GM21360 (cell line): Measurements from ENCODE around the gene KIAA0040.
A peak's percentile ranks its signal among the peaks of the same experiment; 100 is the strongest.

Experiments
- ATAC-seq: cut with Tn5 transposase; IDR thresholded peaks from one replicate; pipeline ENCODE4 v1.9.1; 2021; ENCODE audit warnings: mild to moderate bottlenecking, moderate library complexity; ENCODE audit not compliant: unreplicated experiment

Gene KIAA0040

GRCh38 chr1:175203570-175204068 lies 11.0 kb upstream of the KIAA0040 start:
- ATAC-seq = no peak

DNA sequence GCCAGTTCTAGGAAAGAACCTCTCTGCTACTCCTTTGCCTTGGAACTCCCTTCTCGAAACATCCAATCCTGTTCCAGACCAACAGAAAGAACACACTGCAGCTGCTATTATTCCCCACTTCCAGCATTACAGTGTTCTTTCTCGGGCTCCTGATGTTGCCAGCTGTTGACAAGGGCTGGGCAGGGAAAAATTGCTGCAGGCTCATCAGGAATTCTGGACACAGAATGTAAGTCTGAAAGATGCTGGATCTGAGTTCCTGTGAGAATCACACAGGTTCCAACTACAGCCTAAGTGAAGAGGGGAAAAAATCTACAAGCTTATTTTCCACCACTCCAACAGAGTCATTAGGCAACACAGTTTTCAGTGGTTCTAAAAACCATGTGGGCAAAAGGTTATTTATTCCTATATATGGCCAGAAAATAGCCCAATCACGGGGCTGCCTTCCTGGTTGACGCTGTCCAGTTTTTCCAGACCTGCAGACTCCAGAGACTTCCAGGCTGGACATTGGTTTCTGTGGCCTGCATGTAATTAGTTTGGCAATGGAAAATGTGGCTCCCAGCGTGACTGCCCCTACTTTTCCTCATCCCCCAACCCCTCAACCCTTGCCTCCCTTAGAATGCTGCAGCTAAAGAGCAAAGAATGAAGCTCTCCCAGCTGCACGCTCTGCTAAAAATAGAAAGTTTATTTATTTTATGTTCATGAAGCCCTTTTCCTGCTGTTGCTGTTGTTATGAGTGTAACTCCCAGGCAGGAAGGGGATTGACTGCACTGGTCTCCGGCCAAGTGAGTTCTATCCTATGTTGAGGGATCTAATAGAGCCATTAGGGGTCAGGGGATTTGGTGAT lies 8.3 kb upstream of the KIAA0040 start:
- no peak for ATAC-seq

DNA sequence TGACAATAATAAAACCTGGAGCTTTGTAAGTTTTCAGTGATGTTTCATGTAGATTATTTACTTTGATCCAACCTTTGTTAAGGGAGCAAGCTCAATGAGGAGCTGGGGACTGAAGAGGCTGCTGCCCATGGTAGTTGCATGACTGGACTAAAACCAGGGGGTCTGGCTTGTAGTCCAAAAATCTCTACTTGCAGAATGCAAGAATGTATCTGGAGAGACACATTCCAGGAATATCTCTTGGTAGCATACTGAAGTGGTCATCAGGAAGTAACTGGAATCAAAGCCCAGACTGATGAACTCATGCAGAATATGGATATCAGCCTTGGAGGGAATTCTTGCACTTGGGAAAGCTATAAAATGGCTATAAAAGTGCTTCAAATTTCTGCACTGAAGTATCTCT lies 5.8 kb upstream of the KIAA0040 start:
- no peak for ATAC-seq

GRCh38 chr1:175197531-175197930 lies 5.0 kb upstream of the KIAA0040 start:
- no peak for ATAC-seq

DNA sequence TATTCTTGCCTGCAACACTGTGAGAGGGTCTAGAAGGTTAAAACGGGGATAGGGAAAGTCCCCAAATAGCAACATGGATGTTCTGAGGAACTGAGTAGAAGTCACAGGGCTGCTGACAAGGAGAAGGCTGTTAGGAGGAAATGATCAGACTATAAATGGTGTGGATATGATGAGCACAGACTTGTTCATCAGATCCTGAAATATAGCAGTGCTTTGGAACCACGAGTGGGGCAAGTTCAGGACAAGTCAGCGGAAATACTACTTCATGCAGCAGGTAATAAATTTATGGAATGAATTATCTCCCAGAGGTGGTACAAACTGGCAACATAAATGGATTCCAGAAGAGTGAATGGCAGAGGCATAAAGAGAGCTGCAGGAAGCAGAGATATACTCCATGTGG lies 3.2 kb upstream of the KIAA0040 start:
- ATAC-seq = no peak

DNA sequence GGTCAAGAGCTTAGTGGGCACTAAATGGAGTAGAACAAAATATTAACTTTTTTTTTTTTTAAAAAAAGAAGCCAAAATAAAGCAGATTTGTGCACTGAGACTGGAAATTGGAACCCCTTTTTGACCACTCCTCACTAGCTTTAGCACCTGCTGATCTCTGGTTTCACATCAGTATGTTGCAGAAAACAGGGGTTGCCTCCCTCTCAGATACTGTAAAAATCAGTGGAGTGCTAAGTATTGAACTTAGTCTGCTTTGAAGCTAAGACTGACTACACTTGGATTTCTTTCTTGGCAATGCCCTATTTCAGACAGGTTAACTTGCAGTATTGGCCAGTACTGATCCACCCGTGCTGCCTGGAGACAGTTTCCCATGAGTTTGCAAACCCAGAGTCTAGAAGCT lies 2.7 kb upstream of the KIAA0040 start:
- ATAC-seq = peak; percentile 31

DNA sequence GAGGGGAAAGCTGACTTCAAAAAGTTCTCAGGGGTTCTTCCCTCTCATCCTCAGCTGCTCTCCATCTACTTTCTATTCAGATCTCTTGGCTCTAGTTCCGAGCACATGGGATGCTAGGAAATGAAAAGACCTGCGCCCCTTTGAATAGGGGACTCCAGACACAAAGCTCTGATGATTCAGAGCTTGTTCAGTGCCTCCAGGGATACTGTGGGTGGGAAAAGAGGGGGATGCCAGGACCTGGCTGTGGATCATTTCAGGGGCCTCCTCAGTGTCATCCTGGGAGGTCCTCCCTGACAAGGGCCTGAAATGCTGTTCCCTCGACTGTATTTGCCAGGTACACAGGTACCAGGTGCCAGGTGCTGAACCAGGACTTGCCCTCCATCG lies 943 bp upstream of the KIAA0040 start:
- no peak for ATAC-seq

GRCh38 chr1:175192111-175192629 lies 406 bp downstream of the KIAA0040 start:
- no peak for ATAC-seq

GRCh38 chr1:175191659-175192058 lies 917 bp downstream of the KIAA0040 start:
- no peak for ATAC-seq

DNA sequence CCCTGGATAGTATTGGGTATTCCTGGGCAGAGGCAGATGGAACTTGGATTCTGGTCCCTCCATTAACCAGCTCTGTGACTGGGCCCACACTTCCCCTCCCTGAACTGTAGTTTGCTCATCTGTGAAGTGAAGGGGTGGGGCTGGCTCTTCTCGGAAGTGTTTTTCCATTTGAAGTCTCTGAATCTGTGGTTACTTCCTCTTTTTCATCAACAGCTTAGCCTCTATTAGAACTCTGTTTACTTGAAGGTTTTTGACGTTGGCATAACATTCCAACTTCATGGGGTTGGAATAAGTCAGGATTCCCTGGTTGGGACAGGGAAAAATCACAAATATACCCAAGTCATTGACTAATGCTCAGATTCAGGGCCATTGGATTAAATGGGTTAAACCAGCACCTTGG lies 3.6 kb downstream of the KIAA0040 start:
- peak; percentile 62 for ATAC-seq

DNA sequence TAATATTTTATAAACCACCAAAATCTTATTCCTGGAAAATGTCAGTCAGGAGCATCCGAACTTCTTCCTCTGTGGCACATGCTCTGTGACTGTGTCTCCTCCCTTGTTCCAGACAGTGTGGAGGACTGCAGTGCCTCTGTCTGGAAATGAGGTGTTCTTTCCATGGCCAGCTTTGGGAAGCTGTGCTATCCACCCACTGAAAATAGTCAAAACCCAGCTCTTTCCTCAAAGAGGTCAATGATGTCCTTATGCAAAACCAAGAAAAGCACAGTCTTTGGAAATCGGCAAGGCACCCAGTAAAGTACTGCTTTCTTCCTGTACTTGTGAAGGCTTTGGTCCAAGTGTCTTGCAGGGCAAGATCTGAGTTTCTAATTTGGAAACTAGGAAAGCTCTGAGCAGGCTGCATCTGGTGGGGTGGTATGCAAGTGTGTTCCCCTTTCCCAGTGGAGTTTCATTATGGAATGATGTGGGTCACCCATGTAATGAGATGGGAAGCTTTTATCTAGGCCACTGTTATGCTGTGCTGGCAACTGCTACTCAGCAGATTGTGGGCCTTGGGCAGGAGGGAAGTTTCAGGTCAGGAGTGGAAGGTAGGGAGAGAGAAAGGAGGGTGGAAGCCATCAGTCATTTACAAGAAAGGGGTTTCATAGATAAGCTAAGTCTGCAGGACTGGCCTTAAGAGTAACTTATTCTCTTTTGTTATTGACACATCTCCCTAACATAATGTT lies 6.0 kb downstream of the KIAA0040 start:
- no peak for ATAC-seq

GRCh38 chr1:175185903-175186302 lies 6.7 kb downstream of the KIAA0040 start:
- no peak for ATAC-seq

DNA sequence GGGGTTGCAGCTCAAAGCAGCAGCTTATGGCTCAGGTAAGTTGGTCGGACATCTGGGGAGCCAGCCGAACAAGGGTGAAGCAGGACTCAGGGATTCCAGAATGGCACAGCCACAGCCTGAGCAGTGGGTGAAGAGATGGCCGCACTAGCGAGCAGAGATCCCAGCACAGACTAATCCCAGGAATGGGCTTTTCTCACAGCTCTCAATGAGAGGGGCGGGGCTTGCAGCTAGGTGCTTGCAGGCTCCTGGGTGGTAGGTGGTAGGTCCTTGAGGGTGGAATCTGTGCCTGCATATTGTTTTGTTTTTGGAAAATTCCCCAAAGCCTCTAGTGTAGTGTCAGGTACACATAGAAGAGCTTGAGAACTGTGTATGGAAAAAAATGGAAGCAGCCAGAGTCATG lies 9.0 kb downstream of the KIAA0040 start:
- no peak for ATAC-seq

DNA sequence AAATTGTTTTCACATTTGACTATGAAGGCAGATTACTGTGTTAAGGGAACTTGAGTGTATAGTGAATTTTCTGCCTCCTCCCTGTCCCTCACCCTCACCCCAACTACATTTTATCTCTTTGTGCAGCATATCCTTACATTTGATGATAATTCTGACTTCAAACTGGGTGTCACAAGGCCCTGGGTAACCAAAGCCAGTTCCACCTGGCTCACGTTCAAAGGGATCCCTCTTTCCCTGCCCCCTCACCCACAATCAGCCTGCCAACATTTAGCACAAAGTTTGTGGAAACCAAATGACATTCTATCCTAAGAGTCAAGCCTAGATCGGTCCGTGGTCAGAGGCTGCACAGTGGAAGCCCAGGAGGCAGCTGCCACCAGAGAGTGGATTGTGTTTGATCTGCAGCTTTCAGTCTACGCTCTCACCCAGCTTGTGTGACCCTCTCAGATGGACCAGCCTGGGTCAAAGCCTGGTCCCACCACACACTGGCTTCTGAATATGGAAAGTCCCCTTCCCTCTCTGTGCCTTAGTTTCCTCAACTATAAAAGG lies 10.3 kb downstream of the KIAA0040 start:
- no peak for ATAC-seq

DNA sequence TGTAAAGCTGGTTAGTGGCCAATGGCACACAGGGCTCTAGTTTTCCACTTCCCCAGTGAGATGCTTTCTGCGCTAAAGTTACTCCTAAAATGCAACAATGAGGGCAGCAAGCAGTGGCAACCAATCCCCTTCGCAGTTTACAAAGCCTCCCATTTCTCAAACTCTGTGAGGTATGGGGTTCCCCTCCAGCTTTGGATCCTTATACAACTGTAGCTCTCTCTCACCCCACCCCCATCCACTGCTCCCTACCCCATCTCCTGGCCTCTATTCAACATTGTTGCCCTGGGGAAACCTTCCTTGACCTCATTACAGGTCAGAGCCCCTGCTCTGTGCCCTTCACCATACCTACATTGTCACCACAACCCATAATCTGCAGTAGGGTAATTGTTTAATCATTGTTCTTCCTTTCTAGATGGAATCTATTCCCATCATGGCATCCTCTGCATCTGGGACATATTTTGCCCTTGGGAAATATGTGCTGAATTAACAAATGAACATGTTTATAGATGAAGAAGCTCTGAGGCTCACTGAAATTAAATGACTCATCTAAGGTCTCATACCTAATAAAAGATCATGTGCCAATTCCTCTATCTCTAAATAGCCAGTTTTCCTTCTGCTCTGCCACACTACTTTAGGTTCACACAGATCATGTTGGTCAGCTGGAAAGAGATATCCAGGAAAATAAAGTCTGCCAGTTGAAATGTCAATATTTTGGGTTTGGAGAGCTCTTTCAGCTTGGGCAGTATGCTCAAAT lies 12.6 kb downstream of the KIAA0040 start:
- no peak for ATAC-seq

GRCh38 chr1:175178456-175178855 lies 14.1 kb downstream of the KIAA0040 start:
- no peak for ATAC-seq

DNA sequence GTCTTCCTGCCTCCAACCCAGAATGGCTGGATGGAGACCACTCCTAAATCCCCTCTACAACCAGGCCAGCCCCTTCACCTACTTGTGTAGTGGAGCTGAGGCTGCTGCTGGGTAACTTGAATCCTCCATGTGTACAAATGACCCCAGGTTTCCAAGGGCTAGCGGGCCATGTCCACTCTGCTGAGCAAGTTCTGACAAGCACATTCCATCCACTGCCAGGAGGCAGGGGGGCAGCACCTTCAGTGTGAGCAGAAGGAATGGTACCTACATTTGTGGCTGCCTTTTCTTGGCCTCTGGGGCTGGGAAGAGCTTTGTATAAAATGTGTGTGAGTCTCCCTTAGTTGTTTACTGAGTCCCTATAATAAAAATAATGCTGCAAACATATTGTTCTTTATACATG lies 14.5 kb downstream of the KIAA0040 start:
- no peak for ATAC-seq

GRCh38 chr1:175176246-175176645 lies 16.3 kb downstream of the KIAA0040 start:
- ATAC-seq = no peak

- ATAC-seq = peak; percentile 86
Observed at GRCh38 chr1:175174309-175175102, 18.1 kb downstream of the KIAA0040 start.

DNA sequence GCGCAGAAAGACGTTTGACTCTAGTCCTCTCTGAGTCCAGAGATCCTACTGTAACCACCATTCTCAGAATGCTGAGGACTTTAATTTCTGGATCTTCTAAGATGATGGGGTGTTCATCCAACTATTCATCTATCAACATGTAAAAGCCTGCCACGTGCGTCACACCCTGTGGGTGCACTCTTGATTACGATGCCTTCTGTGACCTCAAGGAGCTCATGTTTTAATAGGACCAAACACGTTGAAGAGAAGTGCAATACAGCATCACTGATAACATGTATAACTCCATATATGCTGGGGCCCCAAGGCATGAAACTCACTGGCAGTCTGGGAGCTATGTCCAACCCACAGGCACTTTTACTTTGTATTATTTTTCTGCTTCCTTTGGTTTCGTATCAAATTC lies 19.0 kb downstream of the KIAA0040 start:
- no peak for ATAC-seq
